Thoracic aorta (tissue), 2 donors: ENCODE measurements around the gene MORC3. TPM values are rescaled to one million over a fixed set of nuclear protein-coding genes. Genes with fewer than 3 reads are reported as not detected.
"Not testable (repeated sequence)": the region's sequence is repeated elsewhere in the genome, so short reads cannot be mapped to it uniquely, and the experiment has no call there.

Experiments used
- ATAC-seq: fragments of 150-250 bp; one replicate; pipeline ENCODE4 v1.8.0; 2017; ENCODE audit warnings: low read depth; ENCODE audit not compliant: insufficient number of reproducible peaks, low FRiP score
- DNase-seq: peaks from one replicate; pipeline ENCODE4 v3.0.0-alpha.2; 2020; ENCODE audit warnings: low spot score
- H3K27ac ChIP-seq, 2 donors: fragments of 200-600 bp; sonication (generic); 1 replicate in 1 of 2; 2 replicates in 1 of 2; pipeline ENCODE4 v1.5.1; 2016; ENCODE audit warnings: mild to moderate bottlenecking in 2 of 2, moderate library complexity in 2 of 2
- H3K27me3 ChIP-seq: fragments of 200-600 bp; sonication (generic); replicated peaks from 2 replicates; pipeline ENCODE4 v1.6.0; 2016; ENCODE audit warnings: mild to moderate bottlenecking; ENCODE audit not compliant: insufficient read depth
- H3K36me3 ChIP-seq: fragments of 200-600 bp; sonication (generic); one replicate; pipeline ENCODE4 v1.5.1; 2016
- H3K4me1 ChIP-seq, 2 donors: fragments of 200-600 bp; sonication (generic); 1 replicate in 1 of 2; 2 replicates in 1 of 2; pipeline versions ENCODE4 v1.5.1 to v1.6.0; 2016; ENCODE audit warnings: low read depth in 2 of 2, mild to moderate bottlenecking in 1 of 2; ENCODE audit not compliant: control insufficient read depth in 1 of 2
- H3K4me3 ChIP-seq: fragments of 200-600 bp; sonication (generic); 2 replicates; pipeline ENCODE4 v1.5.1; 2016; ENCODE audit warnings: mild to moderate bottlenecking
- H3K9me3 ChIP-seq: fragments of 200-600 bp; sonication (generic); 2 replicates; pipeline ENCODE4 v1.5.1; 2016
- total RNA-seq, 2 donors: library from RNA; depleted of rRNA; stranded (reverse); fragments of >200 nt; gene quantifications; one replicate each; pipeline versions ENCODE4 v1.1.0 to v1.2.3, GENCODE V29; 2016
- TF ChIP-seq, protein P1 (sequence below): fragments of 200-600 bp; sonication (generic); IDR thresholded peaks from one replicate; pipeline ENCODE4 v1.5.1; 2019; ENCODE audit warnings: antibody characterized with exemption

MORC3 gene, protein sequence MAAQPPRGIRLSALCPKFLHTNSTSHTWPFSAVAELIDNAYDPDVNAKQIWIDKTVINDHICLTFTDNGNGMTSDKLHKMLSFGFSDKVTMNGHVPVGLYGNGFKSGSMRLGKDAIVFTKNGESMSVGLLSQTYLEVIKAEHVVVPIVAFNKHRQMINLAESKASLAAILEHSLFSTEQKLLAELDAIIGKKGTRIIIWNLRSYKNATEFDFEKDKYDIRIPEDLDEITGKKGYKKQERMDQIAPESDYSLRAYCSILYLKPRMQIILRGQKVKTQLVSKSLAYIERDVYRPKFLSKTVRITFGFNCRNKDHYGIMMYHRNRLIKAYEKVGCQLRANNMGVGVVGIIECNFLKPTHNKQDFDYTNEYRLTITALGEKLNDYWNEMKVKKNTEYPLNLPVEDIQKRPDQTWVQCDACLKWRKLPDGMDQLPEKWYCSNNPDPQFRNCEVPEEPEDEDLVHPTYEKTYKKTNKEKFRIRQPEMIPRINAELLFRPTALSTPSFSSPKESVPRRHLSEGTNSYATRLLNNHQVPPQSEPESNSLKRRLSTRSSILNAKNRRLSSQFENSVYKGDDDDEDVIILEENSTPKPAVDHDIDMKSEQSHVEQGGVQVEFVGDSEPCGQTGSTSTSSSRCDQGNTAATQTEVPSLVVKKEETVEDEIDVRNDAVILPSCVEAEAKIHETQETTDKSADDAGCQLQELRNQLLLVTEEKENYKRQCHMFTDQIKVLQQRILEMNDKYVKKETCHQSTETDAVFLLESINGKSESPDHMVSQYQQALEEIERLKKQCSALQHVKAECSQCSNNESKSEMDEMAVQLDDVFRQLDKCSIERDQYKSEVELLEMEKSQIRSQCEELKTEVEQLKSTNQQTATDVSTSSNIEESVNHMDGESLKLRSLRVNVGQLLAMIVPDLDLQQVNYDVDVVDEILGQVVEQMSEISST
- total RNA-seq, result 10 to 100 TPM; 23.3 to 58.8 TPM

DNA sequence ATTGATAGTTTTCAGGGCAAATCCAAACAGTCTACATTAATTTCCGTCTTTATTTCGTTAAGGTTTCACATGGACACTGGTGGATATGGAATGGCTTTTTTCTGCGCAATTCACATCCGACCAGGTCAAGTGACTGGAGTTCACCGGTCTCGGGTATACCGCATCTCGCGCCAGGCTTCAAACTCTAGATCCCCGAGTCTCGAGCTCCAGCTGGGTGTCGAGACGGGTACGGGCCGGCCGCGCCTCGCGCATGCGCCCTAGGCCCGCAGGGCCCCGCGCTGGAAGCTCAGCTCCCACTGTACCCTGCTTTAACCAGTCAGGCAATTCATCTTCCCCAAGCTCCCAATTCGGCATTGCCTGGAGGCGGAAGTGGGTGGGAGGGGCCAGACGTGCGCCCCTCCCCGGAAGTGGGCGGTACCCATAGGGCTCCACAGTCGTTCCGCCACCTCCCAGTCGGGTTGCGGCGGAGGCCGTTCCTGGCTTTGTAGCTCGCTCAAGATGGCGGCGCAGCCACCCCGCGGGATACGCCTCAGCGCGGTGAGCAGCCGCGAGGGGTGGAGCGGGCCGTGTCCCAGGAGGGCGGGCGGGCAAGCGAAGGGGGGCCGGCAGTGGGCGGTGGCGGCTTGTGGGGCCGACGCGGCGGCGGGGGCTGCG is at the start of gene MORC3:
TSS of gene MORC3 (plus strand) at position 431 of the 654 bp plus-strand sequence. CDS start at position 499, 68 bp downstream.
- peak; percentile 95 for DNase-seq
- ATAC-seq, result peak; percentile 99
- Histone ChIP-seq H3K27ac (peak within 1 kb of the TSS; percentile 96 to 97), H3K9me3 (no peaks in the 10 kb centered on the region), H3K4me3 (peak within 1 kb of the TSS; percentile 92), H3K36me3 (no peaks in the 10 kb centered on the region), H3K27me3 (no peaks in the 10 kb centered on the region), H3K4me1 (peaks cover 16 to 37% of the 10 kb centered on the region in 2 donors)
- TF ChIP-seq, protein P1, sequence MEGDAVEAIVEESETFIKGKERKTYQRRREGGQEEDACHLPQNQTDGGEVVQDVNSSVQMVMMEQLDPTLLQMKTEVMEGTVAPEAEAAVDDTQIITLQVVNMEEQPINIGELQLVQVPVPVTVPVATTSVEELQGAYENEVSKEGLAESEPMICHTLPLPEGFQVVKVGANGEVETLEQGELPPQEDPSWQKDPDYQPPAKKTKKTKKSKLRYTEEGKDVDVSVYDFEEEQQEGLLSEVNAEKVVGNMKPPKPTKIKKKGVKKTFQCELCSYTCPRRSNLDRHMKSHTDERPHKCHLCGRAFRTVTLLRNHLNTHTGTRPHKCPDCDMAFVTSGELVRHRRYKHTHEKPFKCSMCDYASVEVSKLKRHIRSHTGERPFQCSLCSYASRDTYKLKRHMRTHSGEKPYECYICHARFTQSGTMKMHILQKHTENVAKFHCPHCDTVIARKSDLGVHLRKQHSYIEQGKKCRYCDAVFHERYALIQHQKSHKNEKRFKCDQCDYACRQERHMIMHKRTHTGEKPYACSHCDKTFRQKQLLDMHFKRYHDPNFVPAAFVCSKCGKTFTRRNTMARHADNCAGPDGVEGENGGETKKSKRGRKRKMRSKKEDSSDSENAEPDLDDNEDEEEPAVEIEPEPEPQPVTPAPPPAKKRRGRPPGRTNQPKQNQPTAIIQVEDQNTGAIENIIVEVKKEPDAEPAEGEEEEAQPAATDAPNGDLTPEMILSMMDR, result no peak

DNA sequence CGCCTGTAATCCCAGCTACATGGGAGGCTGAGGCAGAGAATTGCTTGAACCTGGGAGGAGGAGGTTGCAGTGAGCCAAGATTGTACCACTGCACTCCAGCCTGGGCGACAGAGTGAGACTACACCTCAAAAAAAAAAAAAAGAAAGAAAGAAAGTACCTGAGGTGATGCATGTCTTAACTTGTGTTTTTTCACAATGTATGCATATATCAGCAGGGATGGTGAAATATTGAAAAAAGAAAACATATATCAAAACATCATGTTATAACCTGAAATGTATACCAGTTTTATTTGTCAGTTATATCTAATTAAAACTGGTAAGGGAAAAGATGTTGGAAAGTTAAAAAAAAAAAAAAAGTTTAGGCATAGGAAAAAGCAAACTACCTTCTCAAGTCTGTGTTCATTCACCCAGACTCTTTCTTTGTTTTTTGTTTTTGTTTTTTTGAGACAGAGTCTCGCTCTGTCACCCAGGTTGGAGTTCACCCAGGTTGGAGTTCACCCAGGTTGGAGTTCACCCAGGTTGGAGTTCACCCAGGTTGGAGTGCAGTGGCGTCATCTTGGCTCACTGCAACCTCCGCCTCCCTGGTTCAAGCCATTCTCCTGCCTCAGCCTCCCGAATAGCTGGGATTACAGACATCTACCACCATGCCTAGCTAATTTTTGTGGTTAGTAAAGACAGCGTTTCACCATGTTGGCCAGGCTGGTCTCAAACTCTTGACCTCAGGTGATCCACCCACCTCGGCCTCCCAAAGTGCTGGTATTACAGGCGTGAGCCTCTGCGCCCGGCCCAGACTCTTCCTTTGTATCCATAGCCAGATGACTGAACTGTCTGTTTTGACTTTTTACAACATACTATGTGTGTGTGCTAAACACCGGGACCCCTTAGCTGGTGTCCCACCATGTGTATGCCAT is 49.0 kb upstream of the MORC3 start:
- H3K4me3 ChIP-seq, H3K9me3 ChIP-seq, H3K36me3 ChIP-seq, DNase-seq, H3K27me3 ChIP-seq, ATAC-seq, H3K4me1 ChIP-seq, H3K27ac ChIP-seq: not testable (repeated sequence)

DNA sequence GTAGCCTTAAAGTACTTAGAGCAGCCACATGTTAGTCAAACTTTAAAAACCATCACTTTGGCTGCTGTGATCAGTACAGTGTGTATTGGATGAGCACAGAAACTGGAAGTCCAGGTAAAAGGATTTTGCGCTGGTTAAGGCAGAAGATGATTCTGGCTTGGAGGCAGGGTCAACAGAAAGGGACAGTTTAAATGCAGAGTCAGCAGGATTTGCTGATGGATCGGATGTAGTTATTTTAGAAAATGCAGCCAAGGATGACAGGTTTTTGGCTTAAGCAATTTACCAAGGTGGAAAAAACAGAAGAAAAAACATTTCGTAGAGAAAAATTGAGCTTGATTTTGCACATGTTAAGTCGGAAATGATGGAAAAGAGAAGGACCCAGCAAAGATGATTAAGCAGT is 45.9 kb upstream of the MORC3 start:
- Histone ChIP-seq H3K27ac (no peak overlapping the region), H3K9me3 (no peaks in the 10 kb centered on the region), H3K27me3 (no peaks in the 10 kb centered on the region), H3K4me3 (no peak overlapping the region), H3K36me3 (peaks cover 21% of the 10 kb centered on the region), H3K4me1 (no peaks in the 10 kb centered on the region)
- DNase-seq (no peak), ATAC-seq (no peak)
- TF ChIP-seq, protein P1, result no peak

DNA sequence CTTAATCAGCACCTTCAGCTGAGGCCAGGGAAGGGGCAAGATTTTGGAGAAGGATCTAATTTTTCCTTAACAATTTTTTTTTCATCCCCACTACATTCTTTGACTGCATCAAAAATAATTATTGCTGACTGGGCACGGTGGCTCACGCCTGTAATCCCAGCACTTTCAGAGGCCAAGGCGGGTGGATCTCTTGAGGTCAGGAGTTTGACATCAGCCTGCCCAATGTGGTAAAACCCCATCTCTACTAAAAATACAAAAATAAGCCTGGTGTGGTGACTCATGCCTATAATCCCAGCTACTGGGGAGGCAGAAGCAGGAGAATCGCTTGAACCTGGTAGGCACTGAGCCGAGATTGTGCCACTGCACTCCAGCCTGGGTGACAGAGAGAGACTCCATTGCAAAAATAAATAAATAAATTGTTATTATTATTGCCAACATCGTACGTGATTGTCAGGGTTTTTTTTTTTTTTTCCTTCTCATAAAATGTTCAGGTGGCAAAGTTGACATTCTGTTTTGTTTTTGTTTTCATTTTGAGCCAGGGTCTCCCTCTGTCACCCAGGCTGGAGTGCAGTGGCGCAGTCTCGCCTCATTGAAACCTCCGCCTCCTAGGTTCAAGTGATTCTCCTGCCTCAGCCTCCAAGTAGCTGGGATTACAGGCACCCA is 37.3 kb upstream of the MORC3 start:
- Histone ChIP-seq H3K27me3 (no peaks in the 10 kb centered on the region), H3K9me3 (no peaks in the 10 kb centered on the region), H3K36me3 (peaks cover 24% of the 10 kb centered on the region), H3K4me3 (no peak overlapping the region), H3K27ac (no peak overlapping the region), H3K4me1 (no peaks in the 10 kb centered on the region)
- TF ChIP-seq, protein P1, result no peak
- DNase-seq (no peak), ATAC-seq (no peak)

DNA sequence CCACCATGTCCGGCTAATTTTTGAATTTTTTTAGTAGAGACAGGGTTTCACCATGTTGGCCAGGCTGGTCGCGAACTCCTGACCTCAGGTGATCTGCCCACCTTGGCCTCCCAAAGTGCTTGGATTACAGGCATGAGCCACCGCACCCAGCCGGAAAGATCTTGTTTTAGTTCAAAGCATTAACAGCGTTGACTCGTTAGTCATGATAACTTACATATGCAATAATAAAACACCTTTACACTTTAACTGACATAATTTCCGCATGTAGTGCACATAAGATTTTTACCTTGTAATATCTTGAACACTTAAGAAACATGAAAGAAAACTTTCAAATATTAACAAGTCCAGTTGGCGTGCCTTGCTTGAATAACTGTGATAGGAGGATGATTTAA is 36.8 kb upstream of the MORC3 start:
- H3K9me3 ChIP-seq, H3K27ac ChIP-seq, H3K4me1 ChIP-seq, H3K27me3 ChIP-seq, H3K4me3 ChIP-seq, DNase-seq, ATAC-seq: not testable (repeated sequence)
- peaks cover 19% of the 10 kb centered on the region for H3K36me3 ChIP-seq
